ENCODE data around the gene ALDH8A1. TPM values are rescaled to one million over a fixed set of nuclear protein-coding genes. Genes with fewer than 3 reads are reported as not detected.
"Not testable (repeated sequence)": the region's sequence is repeated elsewhere in the genome, so short reads cannot be mapped to it uniquely, and the experiment has no call there.

Gene ALDH8A1
- polyA plus RNA-seq, 3 donors: 22.8 to 36.3 (median 31.5) TPM

DNA sequence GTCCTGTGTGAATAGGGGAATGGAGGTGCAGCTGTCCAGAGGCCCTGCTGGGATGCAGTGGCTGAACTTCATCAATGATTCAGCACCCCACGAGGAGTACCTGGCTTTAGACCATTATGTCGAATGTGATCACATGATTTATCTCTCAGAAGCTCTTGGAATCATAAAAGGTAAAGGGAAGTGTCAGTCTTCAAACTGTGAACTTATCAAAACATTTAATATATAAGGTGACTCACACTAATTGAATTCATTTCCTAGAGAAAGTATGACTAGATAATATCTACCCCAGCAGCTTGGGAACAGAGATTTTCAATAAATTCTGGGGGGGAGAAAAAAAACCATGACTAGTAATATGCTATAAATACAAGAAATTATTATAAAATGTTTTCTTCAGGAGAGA, 29.5 kb downstream of the ALDH8A1 start:
- no peak for DNase-seq (ENCODE audit: low read depth in 3 of 3, low spot score in 2 of 3)

DNA sequence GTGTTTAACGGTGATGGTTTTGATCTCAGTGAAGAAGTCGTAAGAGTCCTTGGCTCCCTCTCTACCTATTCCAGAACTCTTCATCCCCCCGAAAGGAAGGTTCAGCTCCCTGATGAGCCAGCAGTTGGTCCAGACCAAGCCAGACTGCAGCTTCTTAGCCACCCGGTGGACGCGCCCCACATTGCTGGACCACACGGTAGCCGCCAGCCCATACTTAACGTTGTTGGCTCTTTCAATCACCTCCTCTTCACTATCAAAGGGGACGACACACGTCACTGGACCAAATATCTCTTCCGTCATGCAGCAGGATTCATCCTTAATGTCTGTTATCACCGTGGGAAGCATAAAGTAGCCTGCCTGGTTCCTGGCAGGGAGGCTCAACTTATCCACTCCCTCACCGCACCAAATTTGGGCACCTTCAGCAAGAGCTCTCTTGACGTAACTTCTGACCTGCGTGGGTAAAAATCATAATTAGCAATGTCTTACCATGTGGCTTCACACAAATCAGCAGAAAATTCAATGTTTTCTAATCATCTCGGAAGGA, 31.4 kb downstream of the ALDH8A1 start:
- DNase-seq (ENCODE audit: low read depth in 3 of 3, low spot score in 2 of 3): no peak

DNA sequence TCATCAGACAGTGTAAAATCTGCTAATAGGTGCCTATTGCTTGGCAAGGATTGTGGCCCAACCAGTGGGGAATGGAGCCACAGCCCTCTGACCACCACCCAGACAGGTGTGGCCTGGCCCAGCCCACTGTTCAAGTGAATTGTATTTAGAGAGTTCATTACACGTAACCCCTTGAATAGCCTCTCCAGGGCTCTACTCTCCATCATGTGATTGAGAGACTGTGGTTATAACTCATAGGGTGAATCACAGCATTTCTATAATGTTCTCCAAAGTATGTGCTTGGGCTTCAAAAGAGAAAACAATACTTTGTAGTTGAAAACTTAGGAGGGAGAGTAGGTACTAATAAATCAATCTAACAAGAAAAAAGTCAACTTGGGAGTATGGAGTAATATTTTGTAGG, 38.4 kb downstream of the ALDH8A1 start:
- DNase-seq (ENCODE audit: low read depth in 3 of 3, low spot score in 2 of 3): no peak

DNA sequence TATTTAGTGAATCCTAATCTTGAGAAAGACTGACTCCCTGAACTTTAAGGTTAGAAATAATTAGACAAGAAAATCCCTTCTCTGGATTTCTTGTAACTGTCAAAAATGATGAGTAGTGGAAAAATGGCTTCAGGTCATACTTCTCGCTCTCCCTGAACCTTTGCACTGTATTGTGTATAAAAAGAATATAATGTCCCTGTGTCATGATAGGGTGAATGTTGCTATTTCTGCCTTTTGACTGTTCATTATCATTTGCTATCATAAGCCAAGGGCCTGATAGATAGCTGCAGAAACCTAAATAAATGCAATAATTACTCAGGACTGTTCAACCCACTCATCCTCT, 39.3 kb downstream of the ALDH8A1 start:
- no peak for DNase-seq (ENCODE audit: low read depth in 3 of 3, low spot score in 2 of 3)

DNA sequence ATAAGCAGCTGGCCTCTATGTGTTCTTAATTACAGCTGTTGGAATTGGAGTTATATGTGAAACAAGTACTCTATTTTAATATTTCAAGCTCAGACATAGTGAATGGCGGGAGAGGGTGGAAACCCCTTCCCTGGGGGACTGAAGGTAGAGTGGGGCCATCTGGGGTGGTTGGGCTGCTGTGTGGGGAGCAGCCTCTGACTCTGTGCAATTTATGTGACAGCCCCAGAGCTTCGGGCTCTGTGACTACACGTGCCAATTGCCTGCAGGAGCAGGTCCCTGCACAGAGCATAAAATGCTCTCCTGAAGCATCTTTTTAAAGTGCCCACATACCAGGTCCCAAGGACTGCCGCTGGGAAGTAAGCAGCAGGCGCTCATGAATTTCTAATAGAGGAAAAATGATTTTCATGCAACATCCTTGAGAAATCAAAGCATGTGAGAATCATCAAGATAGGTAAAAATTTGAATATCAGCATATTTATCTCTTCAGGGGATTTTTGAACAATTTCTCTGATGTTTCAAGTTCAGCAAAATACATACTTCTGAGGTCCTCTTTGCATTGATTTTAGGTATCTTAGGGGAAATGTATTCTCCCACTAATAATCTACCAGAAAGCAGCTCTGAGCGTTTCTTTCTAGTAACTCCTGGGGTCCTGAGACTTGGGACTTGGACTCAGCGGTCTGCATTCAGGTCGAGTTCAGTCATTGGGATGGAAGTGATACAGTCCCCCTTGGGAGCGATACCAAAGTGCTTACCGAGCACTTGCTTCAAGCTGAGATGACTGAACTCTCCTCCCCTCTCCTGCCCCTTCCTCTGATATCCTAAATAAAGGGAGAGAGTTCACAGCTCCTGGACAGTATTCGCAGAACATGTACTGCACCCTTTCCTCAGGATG, 40.0 kb downstream of the ALDH8A1 start:
- DNase-seq (ENCODE audit: low read depth in 3 of 3, low spot score in 2 of 3): no peak

DNA sequence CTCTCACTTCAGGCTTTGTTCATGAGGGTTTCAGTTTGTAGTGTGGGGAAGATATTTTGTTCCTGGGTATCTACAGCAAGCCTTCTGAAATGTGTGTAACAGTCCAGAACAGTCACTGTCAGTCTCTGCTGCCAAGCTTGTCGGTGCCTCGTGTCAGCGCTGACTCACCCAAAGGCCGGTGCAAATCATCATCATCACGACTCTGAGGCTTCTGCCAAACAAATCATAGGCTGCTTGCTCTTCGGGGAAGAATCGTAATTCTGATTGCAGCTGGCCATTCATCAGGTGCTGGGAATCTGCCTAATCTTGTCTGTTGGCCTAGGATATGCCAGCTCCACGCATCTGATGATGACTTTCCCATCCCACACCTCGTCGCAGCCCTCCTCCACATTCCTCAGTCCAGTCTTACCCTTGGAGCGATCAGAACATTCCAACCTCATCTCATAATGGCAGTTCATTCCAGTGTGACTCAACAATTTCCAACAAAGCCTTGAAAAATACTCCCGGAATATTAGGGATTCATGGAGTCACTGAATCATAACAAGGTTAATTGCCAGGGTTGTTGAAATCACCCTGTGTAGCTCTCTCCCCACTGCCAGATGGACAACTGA, 40.9 kb downstream of the ALDH8A1 start:
- peak in 1 of 3 donors; percentile 12 for DNase-seq (ENCODE audit: low read depth in 3 of 3, low spot score in 2 of 3)

DNA sequence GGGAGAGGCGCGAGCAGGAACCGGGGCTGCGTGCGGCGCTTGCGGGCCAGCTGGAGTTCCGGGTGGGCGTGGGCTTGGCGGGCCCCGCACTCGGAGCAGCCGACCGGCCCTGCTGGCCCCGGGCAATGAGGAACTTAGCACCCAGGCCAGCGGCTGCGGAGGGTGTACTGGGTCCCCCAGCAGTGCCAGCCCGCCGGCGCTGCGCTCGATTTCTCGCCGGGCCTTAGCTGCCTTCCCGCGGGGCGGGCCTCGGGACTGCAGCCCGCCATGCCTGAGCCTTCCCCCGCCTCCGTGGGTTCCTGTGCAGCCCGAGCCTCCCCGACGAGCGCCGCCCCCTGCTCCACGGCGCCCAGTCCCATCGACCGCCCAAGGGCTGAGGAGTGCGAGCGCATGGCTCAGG, 45.2 kb downstream of the ALDH8A1 start:
- not testable (repeated sequence) for DNase-seq (ENCODE audit: low read depth in 3 of 3, low spot score in 2 of 3)

DNA sequence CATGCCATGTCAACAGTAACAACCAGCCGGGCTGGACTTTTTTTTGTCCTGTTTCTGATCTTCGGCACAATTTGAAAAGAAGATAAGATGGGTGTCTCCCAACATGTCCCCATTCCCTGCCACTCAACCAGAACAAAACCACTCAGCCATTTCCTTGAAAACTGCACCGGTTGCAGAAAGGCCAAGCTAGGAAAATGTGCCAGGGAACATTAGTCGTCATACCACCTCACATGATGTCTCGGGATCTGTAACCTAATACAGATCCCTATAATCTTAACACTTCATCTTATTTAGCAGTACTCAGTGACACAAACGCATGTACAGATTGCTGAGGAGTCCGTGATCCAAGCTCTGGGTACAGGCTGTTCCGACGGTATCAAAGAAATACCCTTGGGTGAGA, 46.5 kb downstream of the ALDH8A1 start:
- DNase-seq (ENCODE audit: low read depth in 3 of 3, low spot score in 2 of 3): no peak

DNA sequence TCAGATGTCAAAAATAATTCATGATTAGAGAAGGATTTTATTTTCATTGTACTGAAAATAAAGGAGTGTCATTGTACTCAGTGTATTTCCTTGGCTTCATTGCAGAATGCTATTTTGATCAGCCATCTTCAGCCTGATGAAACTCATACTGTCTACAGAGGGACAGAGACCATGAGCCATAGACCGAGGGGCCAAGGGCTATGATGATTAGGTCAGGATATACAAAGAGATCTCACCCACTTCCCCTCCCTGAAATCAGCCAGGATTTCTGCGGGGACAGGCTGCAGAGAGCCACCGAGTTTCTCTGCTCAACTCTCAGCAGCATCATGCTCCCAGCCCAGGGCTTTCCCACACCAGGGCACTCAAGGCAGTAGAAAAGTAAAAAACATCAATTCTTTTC, 47.0 kb downstream of the ALDH8A1 start:
- no peak for DNase-seq (ENCODE audit: low read depth in 3 of 3, low spot score in 2 of 3)

DNA sequence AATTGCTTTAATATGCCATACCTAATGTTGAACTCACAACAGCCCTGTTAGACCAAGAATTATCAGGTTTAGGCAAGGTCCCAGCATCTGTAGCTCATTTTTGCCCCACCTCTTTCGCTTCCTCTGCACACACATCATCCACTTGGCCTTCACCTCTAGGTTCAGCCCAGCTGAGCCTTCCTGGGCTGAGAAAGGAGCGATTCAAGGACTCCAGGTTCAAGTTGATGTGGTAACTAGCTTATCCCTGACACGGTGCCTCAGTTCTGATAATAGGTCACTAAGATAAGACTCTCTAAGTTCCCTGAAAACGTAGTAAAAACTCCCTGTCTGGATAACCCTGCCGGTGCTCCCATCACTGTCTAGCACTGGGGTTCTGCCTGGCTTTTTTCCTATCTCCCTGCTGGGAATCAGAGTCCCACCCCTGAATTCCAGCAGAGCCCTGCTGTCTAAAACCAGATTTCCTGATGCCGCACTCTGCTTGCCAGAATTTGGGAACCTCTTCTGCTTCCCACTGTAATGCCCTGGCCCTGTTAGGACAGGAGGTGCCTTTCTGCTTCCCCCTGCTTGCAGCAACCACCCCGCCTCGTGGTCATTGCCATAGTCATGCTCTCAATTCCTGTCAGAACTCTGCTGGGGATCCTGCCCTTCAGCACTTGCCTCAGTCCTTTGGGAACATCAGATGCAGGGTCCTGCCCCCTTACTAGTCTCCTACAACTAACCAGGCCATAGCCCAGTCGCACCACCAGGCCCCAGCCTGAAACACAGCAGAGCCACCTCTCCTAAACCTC, 47.6 kb downstream of the ALDH8A1 start:
- DNase-seq (ENCODE audit: low read depth in 3 of 3, low spot score in 2 of 3): no peak

DNA sequence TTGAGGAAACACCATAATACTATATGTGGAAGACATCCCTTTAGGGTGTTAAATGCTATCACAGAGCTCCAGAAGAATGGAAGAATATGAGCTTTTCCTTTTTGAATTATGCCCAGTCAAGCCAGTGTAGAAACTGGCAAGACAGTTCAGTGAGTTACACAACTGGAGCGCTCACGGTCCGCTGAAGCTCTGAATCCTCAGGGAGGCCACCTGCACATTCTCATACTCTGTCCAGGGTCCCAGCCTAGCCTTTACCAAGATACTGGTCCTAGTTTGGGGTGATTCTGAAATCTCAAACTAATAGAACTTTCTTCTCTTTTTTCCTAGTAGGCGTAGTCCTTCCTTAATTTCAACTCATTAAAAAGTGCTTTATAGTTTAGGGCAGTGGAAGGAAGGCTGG, 51.3 kb downstream of the ALDH8A1 start:
- DNase-seq (ENCODE audit: low read depth in 3 of 3, low spot score in 2 of 3): no peak

DNA sequence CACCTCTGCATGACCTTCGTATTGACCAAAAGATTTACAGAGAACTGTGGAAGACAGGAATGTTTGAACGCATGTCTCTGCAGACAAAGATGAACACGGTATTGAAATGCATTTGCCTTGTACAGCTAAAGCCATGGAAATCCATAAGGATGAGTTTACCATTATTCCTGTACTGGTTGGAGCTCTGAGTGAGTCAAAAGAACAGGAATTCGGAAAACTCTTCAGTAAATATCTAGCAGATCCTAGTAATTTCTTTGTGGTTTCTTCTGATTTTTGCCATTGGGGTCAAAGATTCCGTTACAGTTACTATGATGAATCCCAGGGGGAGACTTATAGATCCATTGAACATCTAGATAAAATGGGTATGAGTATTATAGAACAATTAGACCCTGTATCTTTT, 51.7 kb downstream of the ALDH8A1 start:
- not testable (repeated sequence) for DNase-seq (ENCODE audit: low read depth in 3 of 3, low spot score in 2 of 3)

DNA sequence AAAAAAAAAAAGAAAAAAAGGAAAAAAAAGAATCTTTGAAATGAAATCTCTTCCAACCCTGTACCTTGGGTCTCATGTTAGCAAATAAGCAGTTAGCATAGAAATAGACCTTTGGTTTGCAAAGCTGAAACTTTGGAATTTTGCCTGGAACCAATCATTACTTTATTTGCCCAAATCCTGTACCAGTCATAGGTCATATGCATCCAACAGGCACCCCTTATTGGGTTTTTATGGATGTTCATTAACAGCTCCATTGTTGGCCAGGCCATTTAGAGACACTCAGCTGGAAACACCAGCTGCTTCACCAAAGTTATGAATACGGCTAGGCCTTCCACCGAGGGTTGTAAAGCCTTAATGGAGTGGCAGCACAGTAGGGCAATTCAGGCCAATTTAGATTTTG, 53.0 kb downstream of the ALDH8A1 start:
- no peak for DNase-seq (ENCODE audit: low read depth in 3 of 3, low spot score in 2 of 3)

DNA sequence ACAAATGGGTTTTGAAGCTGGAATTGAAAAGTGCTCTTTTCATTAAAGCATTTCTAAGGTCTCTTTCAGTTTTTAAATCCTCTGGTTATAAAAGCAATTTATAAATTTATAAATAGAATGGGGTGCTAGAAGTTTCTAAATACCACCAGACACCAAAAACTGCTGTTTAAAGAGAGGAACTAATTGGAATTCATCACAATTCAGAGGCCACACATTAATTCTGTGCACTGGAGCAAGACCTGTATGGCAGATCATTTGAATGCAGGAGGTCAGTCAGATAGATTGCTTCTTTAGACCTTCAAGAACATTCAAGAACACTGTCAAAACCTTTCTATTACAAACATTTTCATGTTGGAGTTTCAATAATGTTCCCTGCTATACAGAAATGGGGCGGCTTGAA, 55.1 kb downstream of the ALDH8A1 start:
- DNase-seq (ENCODE audit: low read depth in 3 of 3, low spot score in 2 of 3): no peak

DNA sequence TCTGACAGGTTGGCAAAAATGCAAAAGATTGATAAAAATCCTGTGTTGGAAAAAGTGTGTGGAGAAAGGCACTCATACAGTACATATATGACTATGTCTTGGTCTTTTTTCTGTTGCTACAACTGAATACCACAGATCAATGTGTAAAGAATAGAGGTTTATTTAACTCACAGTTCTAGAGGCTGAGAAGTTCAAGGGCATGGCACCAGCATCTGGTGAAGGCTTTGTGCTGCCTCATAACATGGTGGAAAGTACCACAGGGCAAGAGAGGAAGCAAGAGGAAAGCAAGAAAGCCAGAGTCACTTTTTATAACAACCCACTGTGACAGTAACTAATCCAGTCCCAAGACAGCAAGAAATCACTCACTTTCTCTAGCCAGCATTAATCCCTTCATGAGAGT, 57.5 kb downstream of the ALDH8A1 start:
- no peak for DNase-seq (ENCODE audit: low read depth in 3 of 3, low spot score in 2 of 3)

DNA sequence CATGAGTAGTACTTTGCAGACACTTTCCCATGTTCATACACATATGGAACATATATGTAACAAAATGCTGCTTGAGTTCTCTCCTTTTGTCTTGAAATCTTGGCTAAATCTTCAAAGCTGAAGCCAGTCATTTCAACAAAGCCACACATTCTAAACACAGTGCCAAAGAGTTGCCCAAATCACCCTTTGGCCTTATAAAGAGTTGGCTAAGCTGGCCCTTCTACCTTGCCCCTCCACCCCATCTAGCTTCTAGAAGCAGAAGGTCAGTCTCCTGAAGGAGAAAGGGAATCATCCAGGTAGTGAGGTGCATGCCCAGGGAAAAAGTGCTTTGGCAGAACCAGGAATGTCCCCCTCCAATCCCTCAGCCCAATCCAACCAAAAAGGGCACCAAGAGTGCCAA, 58.3 kb downstream of the ALDH8A1 start:
- DNase-seq (ENCODE audit: low read depth in 3 of 3, low spot score in 2 of 3): no peak

DNA sequence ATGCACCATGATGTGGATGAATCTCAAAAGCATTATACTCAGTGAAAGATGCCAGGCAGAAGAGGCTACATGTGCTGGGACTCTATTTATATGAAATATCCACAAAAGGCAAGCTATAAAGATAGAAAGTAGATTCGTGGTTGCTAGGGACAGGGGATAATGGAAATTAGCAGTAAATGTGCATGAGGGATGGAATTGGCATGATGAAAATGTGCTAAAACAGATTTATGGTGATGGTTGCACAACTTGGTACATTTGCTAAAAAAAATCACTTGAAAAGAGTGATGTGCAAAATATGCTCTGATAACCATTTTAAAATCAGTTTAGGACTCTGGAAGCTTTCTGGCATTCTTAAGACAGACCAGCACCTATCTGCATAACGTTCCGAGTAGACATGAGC, 61.6 kb downstream of the ALDH8A1 start:
- no peak for DNase-seq (ENCODE audit: low read depth in 3 of 3, low spot score in 2 of 3)

DNA sequence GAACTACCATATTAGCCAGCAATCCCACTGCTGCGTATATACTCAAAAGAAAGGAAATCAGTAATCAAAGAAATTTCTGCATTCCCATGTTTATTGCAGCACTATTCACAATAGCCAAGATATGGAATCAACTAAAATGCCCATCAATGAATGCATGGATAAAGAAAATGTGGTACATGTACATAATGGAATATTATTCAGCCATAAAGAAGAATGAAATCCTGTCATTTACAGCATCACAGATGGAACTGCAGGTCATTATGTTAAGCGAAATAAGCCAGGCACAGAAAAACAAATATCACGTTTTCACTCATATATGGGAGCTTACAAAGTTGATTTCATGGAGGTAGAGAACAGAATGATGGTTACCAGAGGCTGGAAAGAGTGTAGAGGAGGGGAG, 65.1 kb downstream of the ALDH8A1 start:
- no peak for DNase-seq (ENCODE audit: low read depth in 3 of 3, low spot score in 2 of 3)

DNA sequence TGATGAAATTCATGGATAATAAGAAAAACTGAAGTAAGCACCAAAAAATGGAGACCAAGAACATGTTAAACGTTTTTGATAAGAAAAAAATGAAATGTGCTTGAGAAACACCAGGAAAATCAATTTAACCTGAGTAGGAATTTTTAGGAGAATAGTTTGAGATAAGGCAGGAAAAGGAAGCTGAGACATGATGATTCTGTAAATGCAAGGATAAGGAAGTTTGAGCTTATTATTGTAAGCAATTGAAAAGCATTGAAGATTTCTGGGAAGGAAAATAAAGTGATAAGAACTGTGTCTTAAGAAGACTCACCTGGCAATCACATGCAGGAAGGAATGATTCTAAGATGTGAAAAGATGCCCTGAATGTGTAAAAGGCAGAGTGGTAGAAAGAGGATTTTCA, 66.6 kb downstream of the ALDH8A1 start:
- no peak for DNase-seq (ENCODE audit: low read depth in 3 of 3, low spot score in 2 of 3)

DNA sequence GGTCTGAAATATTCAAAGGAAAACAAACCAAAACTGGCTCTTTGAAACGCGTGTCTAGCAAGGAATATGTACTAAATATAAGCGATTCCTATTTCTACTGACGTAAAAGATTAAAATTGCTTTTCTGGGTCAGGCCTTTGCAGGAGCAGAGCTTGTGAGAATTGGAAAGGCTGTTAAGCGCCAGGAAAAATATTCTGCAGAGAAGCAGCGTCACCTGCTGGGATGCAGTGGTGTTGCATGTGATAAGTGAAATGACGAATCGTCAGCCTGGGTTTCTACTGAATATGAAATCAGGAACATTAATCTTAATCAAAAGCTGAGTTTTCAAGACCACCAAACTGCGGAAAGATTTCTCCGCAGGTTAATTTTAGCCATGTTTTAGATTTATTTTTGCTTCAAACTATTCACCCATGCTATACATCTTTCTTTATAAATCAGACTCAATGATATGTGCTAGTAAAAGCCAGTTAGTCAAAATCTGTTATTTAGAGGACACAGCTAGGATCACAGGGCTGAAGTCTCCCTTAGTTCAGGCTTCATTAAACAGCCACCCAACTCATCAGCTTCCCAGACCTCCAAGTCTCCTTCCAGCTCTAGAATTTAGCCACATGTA, 67.4 kb downstream of the ALDH8A1 start:
- peak in 2 of 3 donors; percentile 29 to 44 for DNase-seq (ENCODE audit: low read depth in 3 of 3, low spot score in 2 of 3)
